NT2/D1 (cell line): ENCODE data around the gene PIK3CB.
"Not testable (repeated sequence)": the region's sequence is repeated elsewhere in the genome, so short reads cannot be mapped to it uniquely, and the experiment has no call there.

Experiments used
- DNase-seq: peaks from one replicate; pipeline ENCODE4 v3.0.0-alpha.2; 2011; ENCODE audit warnings: low read depth, low spot score
- H3K27me3 ChIP-seq: 2 replicates; pipeline ENCODE4 v1.6.0; 2011; ENCODE audit warnings: mild to moderate bottlenecking; ENCODE audit not compliant: insufficient read length, insufficient read depth
- H3K36me3 ChIP-seq: 2 replicates; pipeline ENCODE4 v1.6.1; 2011; ENCODE audit warnings: mild to moderate bottlenecking, low read length, mixed read lengths; ENCODE audit not compliant: insufficient read depth, insufficient read length
- H3K4me1 ChIP-seq: 2 replicates; pipeline ENCODE4 v1.5.1; 2011; ENCODE audit not compliant: insufficient read depth, insufficient read length
- H3K4me3 ChIP-seq: 2 replicates; pipeline ENCODE4 v1.5.1; 2011; ENCODE audit warnings: low read depth; ENCODE audit not compliant: insufficient read length
- H3K9ac ChIP-seq: 2 replicates; pipeline ENCODE4 v1.6.0; 2011; ENCODE audit warnings: low read depth; ENCODE audit not compliant: insufficient read length
- H3K9me3 ChIP-seq: 2 replicates; pipeline ENCODE4 v1.5.1; 2011; ENCODE audit warnings: mild to moderate bottlenecking, low read length; ENCODE audit not compliant: insufficient read depth
- SUZ12 ChIP-seq: IDR thresholded peaks from 2 replicates; pipeline ENCODE4 v1.6.1; 2011; ENCODE audit not compliant: insufficient read length, insufficient read depth; ENCODE audit errors: extremely low read depth
- YY1 ChIP-seq: IDR thresholded peaks from 2 replicates; pipeline ENCODE4 v1.6.1; 2011; ENCODE audit not compliant: insufficient read length, insufficient read depth
- ZNF274 ChIP-seq: IDR thresholded peaks from 2 replicates; pipeline ENCODE4 v1.6.1; 2011; ENCODE audit warnings: mild to moderate bottlenecking, low read depth, low read length

PIK3CB gene

DNA sequence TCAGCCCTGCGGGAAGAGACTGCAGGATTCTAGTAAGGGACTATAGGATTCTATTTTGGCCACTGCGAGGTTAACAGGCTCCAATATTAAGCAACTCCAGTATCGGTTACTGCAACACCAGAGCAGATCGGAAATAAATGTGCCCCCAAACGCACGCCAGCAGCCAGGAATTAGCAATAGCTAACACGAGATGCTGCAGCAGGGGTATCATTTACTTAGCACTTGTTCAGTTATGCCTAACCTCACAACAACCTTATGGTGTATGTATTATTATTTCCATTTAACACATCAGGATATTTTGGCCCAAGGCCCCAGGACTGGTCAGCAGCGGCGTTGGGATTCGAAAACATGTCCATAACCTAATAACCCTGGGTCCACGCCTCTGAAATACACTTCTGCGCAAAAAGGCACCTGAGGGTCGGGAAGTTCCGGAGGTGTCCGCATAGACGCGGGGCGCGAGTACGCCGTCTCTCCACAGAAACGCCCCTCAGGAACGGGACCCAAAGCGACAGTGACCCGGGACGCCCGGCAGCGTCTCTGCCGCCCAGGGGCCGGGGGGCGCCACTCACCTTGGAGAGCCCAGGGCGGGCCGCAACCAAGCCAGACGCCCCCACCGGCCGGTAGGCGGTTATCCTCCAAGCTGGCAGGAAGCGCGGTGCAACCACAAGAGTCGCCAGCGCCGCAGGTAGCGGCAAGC lies 681 bp downstream of the PIK3CB start:
- peak; percentile 66 for DNase-seq
- H3K36me3 ChIP-seq: peaks cover 8% of the 10 kb centered on the region
- H3K4me3 ChIP-seq: peak overlapping the region; percentile 94
- H3K4me1 ChIP-seq: no peaks in the 10 kb centered on the region
- no peaks in the 10 kb centered on the region for H3K27me3 ChIP-seq
- peak overlapping the region; percentile 88 for H3K9ac ChIP-seq
- no peaks in the 10 kb centered on the region for H3K9me3 ChIP-seq
- TF ChIP-seq ZNF274 (no peak), SUZ12 (no peak), YY1 (no peak)

DNA sequence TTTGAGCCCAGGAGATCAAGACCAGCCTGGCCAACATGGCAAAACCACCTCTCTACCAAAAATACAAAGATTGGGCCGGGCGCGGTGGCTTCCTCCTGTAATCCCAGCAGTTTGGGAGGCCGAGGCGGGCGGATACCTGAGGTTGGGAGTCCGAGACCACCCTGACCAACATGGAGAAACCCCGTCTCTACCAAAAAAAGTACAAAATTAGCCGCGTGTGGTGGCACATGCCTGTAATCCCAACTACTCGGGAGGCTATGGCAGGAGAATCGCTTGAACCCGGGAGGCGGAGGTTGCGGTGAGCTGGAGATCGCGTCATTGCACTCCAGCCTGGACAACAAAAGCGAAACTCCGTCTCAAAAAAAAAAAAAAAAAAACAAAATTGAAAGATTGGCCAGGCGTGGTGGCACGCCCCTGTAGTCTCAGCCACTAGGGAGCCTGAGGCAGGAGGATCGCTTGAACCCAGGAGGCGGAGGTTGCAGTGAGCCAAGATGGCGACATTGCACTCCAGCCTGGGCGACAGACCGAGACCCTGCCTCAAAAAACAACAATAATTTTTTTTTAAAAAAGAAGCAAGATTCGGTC lies 2.2 kb downstream of the PIK3CB start:
- not testable (repeated sequence) for H3K4me3 ChIP-seq, H3K27me3 ChIP-seq, H3K36me3 ChIP-seq, H3K9me3 ChIP-seq, DNase-seq, H3K4me1 ChIP-seq, H3K9ac ChIP-seq

DNA sequence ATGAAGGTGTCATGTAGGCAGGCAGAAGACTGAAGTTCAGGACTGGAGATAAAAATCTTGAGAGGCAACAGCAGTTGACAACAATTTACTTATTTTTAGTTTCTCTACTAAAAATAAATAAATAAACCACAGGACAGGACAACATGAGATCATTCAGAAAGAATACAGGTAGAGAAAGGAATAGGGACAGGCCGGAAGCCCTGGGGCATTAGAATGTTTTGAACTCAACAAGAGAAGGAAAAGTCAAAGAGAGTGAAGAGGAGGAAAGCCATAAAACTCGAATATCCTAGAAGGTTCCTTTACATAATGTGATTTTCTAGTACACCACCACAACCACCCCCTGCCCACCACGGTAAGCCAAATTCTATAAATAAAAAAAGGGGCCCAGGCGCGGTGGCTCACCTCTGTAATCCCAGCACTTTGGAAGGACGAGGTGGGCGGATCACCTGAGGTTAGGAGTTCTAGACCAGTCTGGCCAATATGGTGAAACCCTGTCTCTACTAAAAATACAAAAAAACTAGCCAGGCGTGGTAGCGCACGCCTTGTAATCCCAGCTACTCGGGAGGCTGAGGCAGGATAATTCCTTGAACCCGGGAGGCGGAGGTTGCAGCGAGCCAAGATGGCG lies 4.7 kb downstream of the PIK3CB start:
- Histone ChIP-seq H3K4me3 (no peak overlapping the region), H3K36me3 (peaks cover 21% of the 10 kb centered on the region), H3K4me1 (no peaks in the 10 kb centered on the region), H3K9me3 (no peaks in the 10 kb centered on the region), H3K9ac (no peak overlapping the region), H3K27me3 (no peaks in the 10 kb centered on the region)
- no peak for TF ChIP-seq YY1
- no peak for TF ChIP-seq ZNF274
- no peak for TF ChIP-seq SUZ12
- no peak for DNase-seq

DNA sequence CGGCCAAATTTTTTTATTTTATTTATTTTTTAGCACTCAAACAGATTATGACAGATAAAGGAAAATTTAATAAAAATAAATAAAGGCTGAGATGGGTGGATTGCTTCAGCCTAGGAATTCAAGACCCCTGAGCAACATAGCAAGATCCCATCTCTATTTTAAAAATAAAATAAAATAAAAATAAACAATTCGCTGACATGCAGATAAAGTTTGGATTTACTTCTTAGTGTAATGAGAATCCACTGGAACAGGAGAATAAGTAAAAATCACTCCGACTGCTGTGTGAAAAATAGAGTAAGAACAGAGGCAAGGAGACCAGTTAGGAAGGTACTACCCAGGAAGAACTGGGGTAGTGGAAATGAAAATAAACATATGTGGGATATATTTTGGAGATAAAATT lies 5.6 kb downstream of the PIK3CB start:
- DNase-seq: no peak
- Histone ChIP-seq H3K36me3 (peaks cover 21% of the 10 kb centered on the region), H3K27me3 (no peaks in the 10 kb centered on the region), H3K4me3 (no peak overlapping the region), H3K4me1 (no peaks in the 10 kb centered on the region), H3K9ac (no peak overlapping the region), H3K9me3 (no peaks in the 10 kb centered on the region)
- TF ChIP-seq ZNF274 (no peak), YY1 (no peak), SUZ12 (no peak)

DNA sequence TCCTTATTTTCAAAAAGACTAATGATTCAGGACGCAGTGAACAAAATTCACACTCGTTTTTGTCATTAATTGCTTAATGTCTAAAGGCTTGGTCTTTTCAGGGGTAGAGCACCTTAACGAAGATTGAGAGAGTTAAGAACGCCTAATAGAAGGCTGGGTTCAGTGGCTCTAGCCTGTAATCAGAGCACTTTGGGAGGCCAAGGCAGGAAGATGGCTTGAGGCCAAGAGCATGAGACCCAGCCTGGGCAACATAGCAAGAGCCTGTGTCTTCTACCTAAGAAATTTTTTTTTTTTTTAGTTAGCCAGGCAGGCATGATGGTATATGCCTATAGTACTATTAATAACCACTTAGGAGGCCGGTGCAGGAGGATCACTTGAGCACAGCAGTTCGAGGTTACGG lies 7.5 kb downstream of the PIK3CB start:
- Histone ChIP-seq H3K9me3 (no peaks in the 10 kb centered on the region), H3K9ac (no peak overlapping the region), H3K27me3 (no peaks in the 10 kb centered on the region), H3K36me3 (peaks cover 19% of the 10 kb centered on the region), H3K4me3 (no peak overlapping the region), H3K4me1 (no peaks in the 10 kb centered on the region)
- TF ChIP-seq ZNF274 (no peak), YY1 (no peak), SUZ12 (no peak)
- no peak for DNase-seq

DNA sequence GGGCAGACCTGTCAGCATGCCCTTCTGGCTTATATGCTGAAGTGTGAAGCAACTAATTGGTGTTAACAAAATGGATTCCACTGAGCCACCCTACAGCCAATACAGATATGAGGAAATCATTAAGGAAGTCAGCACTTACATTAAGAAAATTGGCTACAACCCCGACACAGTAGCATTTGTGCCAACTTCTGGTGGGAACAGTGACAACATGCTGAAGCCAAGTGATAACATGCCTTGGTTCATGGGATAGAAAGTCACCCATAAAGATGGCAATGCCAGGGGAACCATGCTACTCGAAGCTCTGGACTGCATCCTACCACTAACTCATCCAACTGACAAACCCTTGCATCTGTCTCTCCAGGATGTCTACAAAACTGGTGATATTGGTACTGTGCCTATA lies 9.4 kb downstream of the PIK3CB start:
- Histone ChIP-seq H3K4me3 (no peak overlapping the region), H3K9ac (no peak overlapping the region), H3K27me3 (no peaks in the 10 kb centered on the region), H3K4me1 (no peaks in the 10 kb centered on the region), H3K9me3 (no peaks in the 10 kb centered on the region), H3K36me3 (peaks cover 19% of the 10 kb centered on the region)
- no peak for DNase-seq
- TF ChIP-seq ZNF274: no peak
- no peak for TF ChIP-seq SUZ12
- TF ChIP-seq YY1: no peak

DNA sequence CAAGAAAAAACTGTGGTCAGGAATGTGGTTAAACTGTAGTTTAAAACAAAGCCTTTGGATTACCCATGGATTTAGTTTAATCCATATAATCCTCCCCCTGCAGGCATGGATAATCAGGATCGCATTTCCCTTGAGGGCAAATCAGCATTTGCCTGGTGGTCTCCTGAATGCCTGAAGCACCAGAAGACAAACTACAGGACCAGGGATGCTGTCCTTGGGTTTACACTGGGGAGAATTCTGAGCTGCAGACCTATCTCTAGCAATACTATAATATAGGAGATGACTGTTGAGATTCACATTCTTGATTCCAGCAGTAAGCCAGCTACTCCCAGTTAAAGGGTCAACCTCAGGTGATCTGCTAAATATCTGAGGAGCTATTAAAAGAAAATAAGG lies 10.6 kb downstream of the PIK3CB start:
- peak overlapping the region; percentile 36 for H3K9ac ChIP-seq

DNA sequence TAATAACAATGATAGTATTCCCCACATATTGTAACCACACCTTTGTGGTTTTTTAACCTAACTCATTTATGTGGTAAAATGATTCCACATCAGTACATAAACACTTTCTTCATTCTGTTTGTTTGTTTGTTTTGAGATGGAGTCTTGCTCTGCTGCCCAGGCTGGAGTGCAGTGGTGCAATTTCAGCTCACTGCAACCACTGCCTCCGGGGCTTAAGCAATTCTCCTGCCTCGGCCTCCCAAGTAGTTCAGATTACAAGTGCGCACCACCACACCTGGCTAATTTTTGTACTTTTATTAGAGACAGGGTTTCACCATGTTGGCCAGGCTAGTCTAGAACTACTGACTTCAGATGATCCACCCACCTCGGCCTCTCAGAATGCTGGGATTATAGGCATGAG lies 14.3 kb downstream of the PIK3CB start:
- not testable (repeated sequence) for H3K4me1 ChIP-seq, H3K9ac ChIP-seq, H3K27me3 ChIP-seq, H3K4me3 ChIP-seq, H3K9me3 ChIP-seq, DNase-seq
- peaks cover 14% of the 10 kb centered on the region for H3K36me3 ChIP-seq

More for the DNA sequence above, 10.6 kb downstream of the PIK3CB start:
- TF ChIP-seq ZNF274: no peak
- no peak for TF ChIP-seq YY1
- no peak for TF ChIP-seq SUZ12
- no peak overlapping the region for H3K4me3 ChIP-seq
- H3K27me3 ChIP-seq: no peaks in the 10 kb centered on the region
- peaks cover 23% of the 10 kb centered on the region for H3K36me3 ChIP-seq
- no peaks in the 10 kb centered on the region for H3K4me1 ChIP-seq
- DNase-seq: peak; percentile 43
- no peaks in the 10 kb centered on the region for H3K9me3 ChIP-seq
